ENCODE results near the gene CEPT1.

Gene CEPT1

GRCh38 chr1:111228748-111229126, 88.7 kb downstream of the CEPT1 start:
- DNase-seq = no peak

DNA sequence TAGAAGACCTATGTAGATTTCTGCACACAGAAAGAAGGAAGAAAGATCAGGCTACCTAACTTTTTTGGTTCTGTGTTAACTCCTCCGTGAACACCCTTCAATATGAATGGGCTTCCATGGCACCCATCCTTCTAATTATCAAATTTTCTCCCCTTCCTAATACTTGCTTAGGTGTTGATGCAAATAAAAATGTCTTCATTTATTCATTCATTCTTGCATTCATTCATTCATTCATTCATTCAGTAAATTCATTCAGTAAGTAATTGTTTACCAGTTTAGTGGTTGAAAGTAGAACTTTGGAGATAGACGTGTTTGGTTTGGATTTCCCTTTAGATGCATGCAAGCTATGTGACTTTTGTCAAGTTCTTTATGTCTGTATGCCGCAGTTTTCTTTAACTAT, 92.1 kb downstream of the CEPT1 start:
- no peak for DNase-seq

- no peak for DNase-seq
These were observed 94.2 kb downstream of the CEPT1 start for GRCh38 chr1:111234258-111234657.

Data from CD4-positive, alpha-beta T cell treated with Interleukin-17A for 1 hour (primary cell).